IPS DF 4.7 (cell line): Measurements from ENCODE around the gene ASPRV1.
A peak's percentile ranks its signal among the peaks of the same experiment; 100 is the strongest.

Experiments used
- DNase-seq: peaks from one replicate; pipeline ENCODE4 v3.0.0-alpha.2; 2013; ENCODE audit warnings: low spot score; ENCODE audit errors: extremely low read depth

ASPRV1 gene

GRCh38 chr2:69943000-69943842, 18.2 kb downstream of the ASPRV1 start:
- DNase-seq: no peak

- no peak for DNase-seq
Observed at GRCh38 chr2:69940691-69941090, 20.7 kb downstream of the ASPRV1 start.

GRCh38 chr2:69939722-69940121, 21.7 kb downstream of the ASPRV1 start:
- no peak for DNase-seq

GRCh38 chr2:69937968-69938367, 23.5 kb downstream of the ASPRV1 start:
- DNase-seq: no peak

- DNase-seq: no peak
Observed at GRCh38 chr2:69936906-69937305, 24.5 kb downstream of the ASPRV1 start.

- DNase-seq: no peak
Observed at GRCh38 chr2:69935011-69935410, 26.4 kb downstream of the ASPRV1 start.

GRCh38 chr2:69934614-69934908, 26.9 kb downstream of the ASPRV1 start:
- DNase-seq: no peak

GRCh38 chr2:69933839-69934613, 27.4 kb downstream of the ASPRV1 start:
- no peak for DNase-seq

- DNase-seq: no peak
Observed at GRCh38 chr2:69933254-69933828, 28.1 kb downstream of the ASPRV1 start.

GRCh38 chr2:69932596-69932922, 28.9 kb downstream of the ASPRV1 start:
- DNase-seq: no peak

- no peak for DNase-seq
Observed at GRCh38 chr2:69931832-69932595, 29.4 kb downstream of the ASPRV1 start.

- no peak for DNase-seq
Observed at GRCh38 chr2:69926849-69927515, 34.4 kb downstream of the ASPRV1 start.

- DNase-seq: no peak
Observed at GRCh38 chr2:69923116-69923515, 38.3 kb downstream of the ASPRV1 start.

GRCh38 chr2:69918401-69918800, 43.0 kb downstream of the ASPRV1 start:
- DNase-seq: no peak

GRCh38 chr2:69917852-69918251, 43.6 kb downstream of the ASPRV1 start:
- DNase-seq: no peak

GRCh38 chr2:69916106-69916505, 45.3 kb downstream of the ASPRV1 start:
- no peak for DNase-seq

GRCh38 chr2:69914950-69915945, 46.2 kb downstream of the ASPRV1 start, which contains the start of gene MXD1:
MXD1 (plus strand) TSS chr2:69915109; CDS start chr2:69915331, 222 bp downstream.
- no peak for DNase-seq

GRCh38 chr2:69914164-69914949, 47.1 kb downstream of the ASPRV1 start:
- DNase-seq: peak; percentile 99

GRCh38 chr2:69911985-69912563, 49.4 kb downstream of the ASPRV1 start:
- DNase-seq: no peak
